GM23248 (cell line): ENCODE data around the gene MEGF11.

Source experiments
- EZH2 ChIP-seq: fragments of 200-600 bp; sonication (generic); IDR thresholded peaks from 2 replicates; pipeline ENCODE4 v1.6.1; 2018; ENCODE audit warnings: antibody characterized with exemption, mild to moderate bottlenecking; ENCODE audit not compliant: insufficient read depth, poor library complexity, severe bottlenecking
- EZH2phosphoT487 ChIP-seq: fragments of 200-600 bp; sonication (generic); IDR thresholded peaks from 2 replicates; pipeline ENCODE4 v1.6.1; 2018; ENCODE audit warnings: antibody characterized with exemption, moderate library complexity, mild to moderate bottlenecking, low read depth; ENCODE audit not compliant: insufficient read depth

GRCh38 chr15:66019826-66020398 lies 233.6 kb downstream of the MEGF11 start:
- TF ChIP-seq EZH2 (no peak), EZH2phosphoT487 (no peak)
